Measurements from ENCODE around the gene PGD. TPM values are rescaled to one million over a fixed set of nuclear protein-coding genes. Genes with fewer than 3 reads are reported as not detected.

The PGD gene
- total and polyA plus RNA-seq, 10 of the 15 experiments (the other 5 are each of a cell fraction or from before 2014, with no cell fraction given): 108 to 262 (median 171) TPM

DNA sequence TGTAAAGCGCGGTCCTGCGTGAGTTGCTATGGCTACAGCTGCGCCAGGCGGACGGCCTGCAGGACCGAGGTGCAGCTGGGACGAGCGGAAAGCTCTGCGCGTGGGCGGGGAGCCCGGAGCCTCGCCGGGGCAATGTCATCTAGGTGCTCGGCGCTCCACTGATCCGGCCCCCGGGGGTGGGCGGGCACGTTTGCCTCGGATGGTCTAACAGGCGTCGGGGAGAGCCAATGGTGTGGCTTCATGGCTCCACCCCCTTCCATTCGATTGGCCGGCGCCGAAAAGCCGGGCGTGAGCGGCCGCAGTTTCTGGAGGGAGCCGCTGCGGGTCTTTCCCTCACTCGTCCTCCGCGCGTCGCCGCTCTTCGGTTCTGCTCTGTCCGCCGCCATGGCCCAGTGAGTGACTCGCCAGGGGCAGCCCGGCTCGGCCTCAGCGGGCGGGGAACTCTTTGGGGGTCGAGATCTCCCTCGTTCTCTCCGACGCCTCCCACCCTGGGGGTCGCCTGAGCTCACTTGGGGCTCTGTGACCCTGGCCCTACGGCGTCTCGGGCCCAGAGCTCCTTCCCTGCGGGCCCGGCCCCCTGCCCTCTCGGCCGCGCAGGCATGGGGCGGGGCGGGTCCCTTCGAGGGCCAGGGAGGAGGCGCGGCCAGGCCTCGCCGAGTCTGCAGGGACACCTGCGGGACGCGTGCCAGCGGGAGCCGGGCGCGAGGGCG lies at the start of gene PGD (continued):
- TF ChIP-seq, protein P1, sequence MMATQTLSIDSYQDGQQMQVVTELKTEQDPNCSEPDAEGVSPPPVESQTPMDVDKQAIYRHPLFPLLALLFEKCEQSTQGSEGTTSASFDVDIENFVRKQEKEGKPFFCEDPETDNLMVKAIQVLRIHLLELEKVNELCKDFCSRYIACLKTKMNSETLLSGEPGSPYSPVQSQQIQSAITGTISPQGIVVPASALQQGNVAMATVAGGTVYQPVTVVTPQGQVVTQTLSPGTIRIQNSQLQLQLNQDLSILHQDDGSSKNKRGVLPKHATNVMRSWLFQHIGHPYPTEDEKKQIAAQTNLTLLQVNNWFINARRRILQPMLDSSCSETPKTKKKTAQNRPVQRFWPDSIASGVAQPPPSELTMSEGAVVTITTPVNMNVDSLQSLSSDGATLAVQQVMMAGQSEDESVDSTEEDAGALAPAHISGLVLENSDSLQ (IDR thresholded peaks at IDR 0.05): peak; percentile 99

DNA sequence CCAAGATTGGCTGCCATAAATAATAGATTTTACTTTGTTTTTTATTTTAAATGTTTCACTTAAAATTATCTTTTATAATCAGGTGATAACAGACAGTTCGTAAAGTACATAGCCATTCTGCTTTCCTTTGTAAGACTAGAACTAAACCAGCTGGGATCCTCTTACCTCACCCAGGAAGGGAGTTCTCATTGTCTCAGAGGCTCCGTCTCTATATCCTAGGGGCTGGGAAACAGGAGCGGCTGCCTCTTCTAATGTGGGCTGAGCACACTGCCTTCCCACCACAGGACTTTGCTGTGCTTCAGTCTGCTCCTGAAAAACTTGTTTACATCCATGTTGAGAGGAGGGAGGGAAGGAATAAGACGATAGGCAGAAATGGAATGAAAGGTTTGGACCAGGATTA lies 45.6 kb upstream of the PGD start:
- no TSS peak for BruUV-seq (replicated peaks)
- Histone ChIP-seq H4K20me1 (ENCODE audit: control insufficient read depth, insufficient read depth) (no peaks in the 10 kb centered on the region), H3K4me1 (ENCODE audit: control insufficient read depth, insufficient read depth, low read length) (no peaks in the 10 kb centered on the region), H3K4me2 (ENCODE audit: control insufficient read depth, insufficient read depth) (no peak overlapping the region), H3K36me3 (ENCODE audit: control insufficient read depth in 2 of 2, insufficient read depth in 2 of 2, low read length in 1 of 2) (peaks cover 0 to 1% of the 10 kb centered on the region in 2 experiments; a peak in 1 of 4 replicates), H3K4me3 (no peak overlapping the region), H3K27me3 (replicated peaks in 1 of 2; ENCODE audit: control insufficient read depth in 2 of 2, insufficient read depth in 2 of 2, low read length in 1 of 2) (no peaks in the 10 kb centered on the region), H3K79me2 (ENCODE audit: control insufficient read depth, insufficient read depth, low read length) (no peaks in the 10 kb centered on the region), H2AFZ (ENCODE audit: control insufficient read depth, low read depth, low read length) (no peak overlapping the region), H3K27ac (ENCODE audit: control insufficient read depth, insufficient read depth) (no peak overlapping the region), H3K9ac (ENCODE audit: control insufficient read depth, insufficient read depth, low read length) (no peak overlapping the region), H3K9me3 (replicated peaks; ENCODE audit: control insufficient read depth, insufficient read depth, low read length) (no peaks in the 10 kb centered on the region)
- DNase-seq (ENCODE audit: low read depth, low spot score) (no peak), FAIRE-seq (no peak), ATAC-seq (no peak)
- intact Hi-C loops (cut with micrococcal nuclease; ENCODE audit: unreplicated experiment): no loop called here
- in situ Hi-C loops (cut with MboI): no loop called here
- POLR2A ChIA-PET: no interaction called here
- WGBS (ENCODE audit: insufficient coverage, insufficient replicate concordance, low lambda C conversion rate, missing lambda C conversion rate): 70% methylated on average over 4 of the region's 4 CpGs
- TF ChIP-seq PAX8 (IDR thresholded peaks at IDR 0.05): no peak
- no peak for TF ChIP-seq SUPT20H (IDR thresholded peaks at IDR 0.05; ENCODE audit: borderline replicate concordance, control insufficient read depth, low read depth, low read length)
- TF ChIP-seq EP300 (IDR thresholded peaks at IDR 0.05; ENCODE audit: borderline replicate concordance in 1 of 2, control insufficient read depth in 1 of 2, low read depth in 2 of 2, low read length in 2 of 2): no peak
- no peak for TF ChIP-seq YY1 (IDR thresholded peaks at IDR 0.05; ENCODE audit: low read depth, low read length)
- TF ChIP-seq RAD21 (IDR thresholded peaks at IDR 0.05; ENCODE audit: insufficient read depth, low read depth, low read length): no peak
- TF ChIP-seq FOXK2 (IDR thresholded peaks at IDR 0.05): no peak
- no peak for TF ChIP-seq KLF5 (IDR thresholded peaks at IDR 0.05; ENCODE audit: partially characterized antibody)
- CTCF ChIA-PET: no interaction called here
- RAD21 ChIA-PET (ENCODE audit: unreplicated experiment): no interaction called here
- SMC1A ChIA-PET (ENCODE audit: uncharacterized antibody, unreplicated experiment): interaction anchor here (0.8 kb wide), 1 partner anchor 23 kb away, joined by 3 read pairs; no protein-coding TSS in a partner anchor

All from GM12878 (cell line).